ENCODE data around the gene TENM4.

DNA sequence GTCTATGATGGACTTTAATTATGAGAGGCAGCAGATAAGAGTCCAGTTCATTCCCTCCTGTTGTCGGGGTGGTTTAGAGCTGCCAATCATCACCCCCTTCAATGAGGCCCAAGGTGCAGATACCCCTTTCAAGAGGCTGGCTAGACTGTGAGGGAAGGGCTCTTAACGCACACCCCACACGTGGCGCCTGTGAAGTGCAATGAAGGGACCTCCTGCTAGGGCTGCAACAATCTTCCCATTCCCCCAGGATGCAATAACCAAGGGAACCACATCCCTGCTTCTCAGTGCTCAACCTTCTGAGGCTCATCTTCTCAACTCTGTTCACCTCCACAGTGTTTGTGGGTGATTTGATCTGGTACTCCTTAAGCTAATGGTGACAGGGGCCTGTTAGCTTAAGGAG is 19.0 kb downstream of the TENM4 start:
- TF ChIP-seq CTCF (IDR thresholded peaks at IDR 0.05) = no peak
- TF ChIP-seq POLR2A (IDR thresholded peaks at IDR 0.05) = no peak
